ENCODE measurements around the gene COL18A1.

Gene COL18A1

GRCh38 chr21:45405819-45406762, 1.1 kb downstream of the COL18A1 start:
- Histone ChIP-seq H3K4me3 (ENCODE audit: severe bottlenecking) (peak overlapping the region; percentile 54), H3K4me1 (ENCODE audit: insufficient read depth, poor library complexity, severe bottlenecking) (peaks cover 39% of the 10 kb centered on the region), H3K27me3 (ENCODE audit: insufficient read depth, poor library complexity, severe bottlenecking) (no peaks in the 10 kb centered on the region), H3K27ac (ENCODE audit: poor library complexity, severe bottlenecking) (no peak overlapping the region), H3K9me3 (ENCODE audit: severe bottlenecking) (peaks cover 6% of the 10 kb centered on the region), H3K36me3 (ENCODE audit: low read depth) (no peaks in the 10 kb centered on the region)
- no peak for ATAC-seq (ENCODE audit: low read depth)
- TF ChIP-seq CTCF (IDR thresholded peaks at IDR 0.05; ENCODE audit: poor library complexity, severe bottlenecking), result no peak
- peak; percentile 42 for DNase-seq (ENCODE audit: low spot score)

- H3K36me3 ChIP-seq (ENCODE audit: low read depth), result no peaks in the 10 kb centered on the region
- no peak overlapping the region for H3K4me3 ChIP-seq (ENCODE audit: severe bottlenecking)
- H3K27ac ChIP-seq (ENCODE audit: poor library complexity, severe bottlenecking), result no peak overlapping the region
- peaks cover 39% of the 10 kb centered on the region for H3K4me1 ChIP-seq (ENCODE audit: insufficient read depth, poor library complexity, severe bottlenecking)
- no peaks in the 10 kb centered on the region for H3K9me3 ChIP-seq (ENCODE audit: severe bottlenecking)
- no peaks in the 10 kb centered on the region for H3K27me3 ChIP-seq (ENCODE audit: insufficient read depth, poor library complexity, severe bottlenecking)
- DNase-seq (ENCODE audit: low spot score), result peak; percentile 55
- ATAC-seq (ENCODE audit: low read depth), result no peak
- no peak for TF ChIP-seq CTCF (IDR thresholded peaks at IDR 0.05; ENCODE audit: poor library complexity, severe bottlenecking)
Observed at GRCh38 chr21:45406801-45407628, 2.0 kb downstream of the COL18A1 start.

- TF ChIP-seq CTCF (IDR thresholded peaks at IDR 0.05; ENCODE audit: poor library complexity, severe bottlenecking), result no peak
- H3K4me3 ChIP-seq (ENCODE audit: severe bottlenecking), result no peak overlapping the region
- no peak overlapping the region for H3K27ac ChIP-seq (ENCODE audit: poor library complexity, severe bottlenecking)
- no peaks in the 10 kb centered on the region for H3K36me3 ChIP-seq (ENCODE audit: low read depth)
- H3K4me1 ChIP-seq (ENCODE audit: insufficient read depth, poor library complexity, severe bottlenecking), result peaks cover 39% of the 10 kb centered on the region
- H3K9me3 ChIP-seq (ENCODE audit: severe bottlenecking), result no peaks in the 10 kb centered on the region
- ATAC-seq (ENCODE audit: low read depth), result no peak
- H3K27me3 ChIP-seq (ENCODE audit: insufficient read depth, poor library complexity, severe bottlenecking), result no peaks in the 10 kb centered on the region
- peak; percentile 21 for DNase-seq (ENCODE audit: low spot score)
Observed at GRCh38 chr21:45407629-45408247, 2.8 kb downstream of the COL18A1 start.

DNA sequence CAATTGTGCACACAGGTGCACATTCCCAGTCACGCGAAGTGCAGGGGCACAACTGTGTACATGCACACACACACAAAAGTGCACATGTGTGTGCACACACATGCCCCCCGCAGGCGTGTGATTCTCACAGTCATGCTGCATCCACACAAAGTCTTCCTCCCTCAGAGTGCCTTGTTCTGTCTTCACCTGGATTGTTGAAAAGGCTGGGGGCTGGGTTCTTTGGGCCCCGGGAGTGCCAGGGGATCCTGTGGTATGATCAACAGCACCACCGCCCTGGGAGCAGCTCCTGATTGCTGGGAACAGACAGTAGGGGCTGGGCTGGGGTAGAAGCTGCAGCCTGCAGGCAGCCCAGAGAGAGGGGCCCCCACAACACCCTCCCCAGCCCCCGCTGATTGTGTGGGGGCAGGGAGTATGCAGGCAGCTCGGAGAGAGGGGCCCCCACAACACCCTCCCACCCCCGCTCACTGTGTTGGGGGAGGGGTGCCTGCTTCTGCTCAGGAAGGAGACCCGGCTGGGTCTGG, 3.4 kb downstream of the COL18A1 start:
- ATAC-seq (ENCODE audit: low read depth) (no peak), DNase-seq (ENCODE audit: low spot score) (peak; percentile 44)
- H3K36me3 ChIP-seq (ENCODE audit: low read depth), result no peaks in the 10 kb centered on the region
- no peak overlapping the region for H3K4me3 ChIP-seq (ENCODE audit: severe bottlenecking)
- H3K27ac ChIP-seq (ENCODE audit: poor library complexity, severe bottlenecking), result no peak overlapping the region
- H3K9me3 ChIP-seq (ENCODE audit: severe bottlenecking), result no peaks in the 10 kb centered on the region
- no peak for TF ChIP-seq CTCF (IDR thresholded peaks at IDR 0.05; ENCODE audit: poor library complexity, severe bottlenecking)
- no peaks in the 10 kb centered on the region for H3K27me3 ChIP-seq (ENCODE audit: insufficient read depth, poor library complexity, severe bottlenecking)
- H3K4me1 ChIP-seq (ENCODE audit: insufficient read depth, poor library complexity, severe bottlenecking), result peaks cover 34% of the 10 kb centered on the region
